HL-60/S4 treated with phorbol 12-myristate 13-acetate at 8.2 ng/mL for 4 days and 3 days (cell line): Measurements from ENCODE around the gene SERPINB8.

Source experiments
- in situ Hi-C: fragments of 300-500 bp; cut with MboI; formaldehyde crosslinking; loops from 2 replicates; pipeline ENCODE4 v1.15.0; 2022; ENCODE audit warnings: low sequenced_read_pairs

The SERPINB8 gene

DNA sequence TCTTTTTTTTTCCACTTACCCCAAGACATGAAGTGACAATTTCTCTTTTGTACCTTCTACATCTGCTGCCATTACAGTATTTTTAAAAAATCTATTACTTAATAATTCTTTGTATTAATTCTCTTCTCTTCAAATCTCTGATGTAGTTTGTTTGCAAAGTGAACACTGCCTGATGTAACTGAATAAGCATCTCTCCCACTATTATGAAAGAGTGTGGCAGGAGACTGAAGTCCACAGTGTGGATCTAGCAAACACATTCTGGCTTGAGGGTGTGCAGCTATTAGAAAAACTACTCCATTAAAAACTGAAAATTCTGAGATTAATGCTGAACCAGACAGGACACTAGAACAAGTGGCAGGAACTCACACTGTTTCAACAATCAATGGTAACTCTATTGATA lies 5.0 kb upstream of the SERPINB8 start:
- in situ Hi-C loops: no loop called here

DNA sequence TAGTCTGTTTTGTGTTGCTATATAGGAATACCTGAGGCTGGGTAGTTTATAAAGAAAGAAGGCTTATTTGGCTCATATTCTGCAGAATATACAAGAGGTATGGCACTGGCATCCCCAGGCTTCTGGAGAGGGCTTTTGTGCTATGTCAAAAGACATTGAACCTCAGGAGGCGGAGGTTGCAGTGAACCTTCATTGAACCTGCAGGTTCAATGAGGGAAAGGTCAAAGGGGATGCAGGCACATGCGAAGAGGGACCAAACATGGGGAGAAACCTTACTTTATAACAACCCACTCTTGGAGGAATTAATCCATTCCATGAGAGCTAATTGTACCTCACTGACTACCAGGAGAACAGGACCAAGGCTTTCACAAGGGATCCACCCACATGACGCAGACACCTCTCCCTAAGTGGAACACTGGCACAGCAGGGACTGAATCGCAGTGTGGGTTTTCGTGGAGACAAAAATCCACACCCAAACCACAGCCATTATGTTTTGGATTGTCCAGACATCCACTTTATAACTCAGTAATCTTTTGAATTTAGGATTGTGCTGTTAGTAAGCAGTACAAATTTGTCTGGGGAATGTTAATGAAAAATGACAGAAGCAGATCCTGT lies 4.1 kb upstream of the SERPINB8 start:
- in situ Hi-C loops: no loop called here

DNA sequence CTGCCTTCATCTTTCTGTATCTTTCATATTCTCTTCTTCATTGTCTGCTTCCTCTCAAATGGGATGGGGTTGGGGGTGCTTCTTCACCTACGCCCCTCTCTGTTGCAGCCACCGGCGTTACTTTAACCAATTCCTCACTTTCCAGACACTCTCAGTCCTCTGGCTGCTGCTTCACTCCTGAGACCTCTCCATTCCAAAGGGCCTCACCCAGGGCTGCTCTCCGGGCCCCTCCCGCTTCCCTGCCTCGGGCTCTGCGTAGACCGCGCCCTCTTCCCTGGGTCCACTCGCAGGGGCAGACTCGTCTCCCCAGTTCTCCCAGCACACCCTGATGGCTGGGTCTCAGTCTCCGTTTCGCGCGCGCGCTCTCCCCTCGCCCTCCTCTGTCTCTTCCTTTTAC lies 926 bp downstream of the SERPINB8 start:
- in situ Hi-C loops: no loop called here

DNA sequence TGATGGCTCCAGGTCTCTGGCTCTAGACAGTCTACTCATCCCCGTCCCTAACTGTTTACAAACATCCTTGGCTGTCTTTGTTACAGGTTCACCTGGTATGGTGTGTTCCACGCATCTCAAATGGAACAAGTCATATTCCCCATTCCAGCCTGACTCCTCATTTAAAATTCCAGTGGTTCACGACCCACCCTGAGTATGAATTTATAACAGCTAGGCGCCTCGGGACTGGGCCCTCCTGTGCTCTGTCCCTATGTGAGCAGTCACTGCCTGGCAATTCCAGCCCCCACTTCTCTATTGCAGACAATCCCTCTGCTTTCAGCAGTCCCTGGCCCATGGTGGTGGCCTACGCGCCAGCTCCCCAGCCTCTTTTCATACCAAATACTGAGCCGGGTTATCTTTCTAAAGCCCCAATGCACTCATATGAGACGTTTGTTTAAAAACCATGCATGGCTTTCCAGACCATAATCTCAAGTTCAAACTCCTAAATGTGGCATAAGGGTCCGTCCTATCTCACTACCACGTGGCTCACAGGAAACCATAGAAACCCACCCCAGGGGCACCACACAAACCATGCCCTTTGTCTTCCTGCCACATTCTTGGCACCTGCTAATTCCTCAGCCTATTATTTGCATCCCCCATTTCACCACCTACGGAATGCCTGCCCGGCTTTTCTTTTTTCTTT lies 1.6 kb downstream of the SERPINB8 start:
- in situ Hi-C loops: no loop called here

DNA sequence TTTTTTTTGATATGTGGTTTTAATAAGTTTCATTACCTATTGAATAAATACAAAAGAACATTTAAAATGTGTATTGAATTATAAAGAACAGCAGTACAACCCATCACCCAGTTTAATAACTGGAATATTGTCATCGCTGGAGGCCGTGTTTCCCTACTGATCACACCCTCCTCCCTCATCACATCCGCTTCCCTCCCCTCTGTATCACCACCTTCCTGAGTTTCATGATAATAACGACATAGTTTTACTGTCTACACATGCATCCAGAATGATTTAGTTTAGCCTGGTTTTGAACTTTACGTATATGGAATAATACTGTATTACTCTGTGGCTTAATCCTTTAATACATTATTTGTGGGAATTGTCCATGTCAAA lies 2.1 kb downstream of the SERPINB8 start:
- in situ Hi-C loops: no loop called here

DNA sequence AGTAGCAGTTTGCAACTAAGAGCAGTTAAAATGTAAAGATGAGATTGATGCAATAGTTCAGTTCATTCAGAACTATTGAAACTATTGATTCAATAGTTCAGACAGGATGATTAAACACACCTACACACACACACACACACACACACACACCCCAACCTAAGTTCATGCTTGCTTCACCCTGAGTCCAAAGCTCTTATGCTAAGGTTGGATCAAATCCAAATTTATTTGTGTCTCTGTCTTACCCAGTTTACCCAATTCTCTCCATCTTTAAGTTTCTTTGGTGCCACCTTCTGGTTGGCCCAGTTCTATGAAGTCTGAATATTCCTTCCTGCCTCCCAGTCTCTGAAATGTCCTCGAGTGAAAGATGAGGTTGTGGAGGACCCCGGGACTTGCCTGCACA lies 5.1 kb downstream of the SERPINB8 start:
- in situ Hi-C loops: no loop called here

DNA sequence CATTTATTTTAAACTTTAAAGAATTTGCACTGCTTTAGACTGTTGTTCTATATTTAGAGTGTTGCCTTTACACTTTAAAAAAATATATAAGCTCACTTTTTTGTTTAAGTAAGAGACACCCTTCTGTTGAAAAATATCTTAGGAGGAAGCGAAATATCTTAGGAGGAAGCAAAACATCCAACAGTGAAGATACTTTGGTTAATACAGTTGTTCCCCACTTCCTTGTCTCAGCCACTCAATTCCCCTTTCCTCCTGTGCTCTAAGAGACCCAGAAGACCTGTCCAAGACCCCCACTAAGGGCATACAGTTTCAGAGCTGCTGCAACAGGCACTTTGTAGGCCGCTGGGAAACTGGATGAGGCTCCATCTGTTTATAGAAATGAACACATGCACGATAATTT lies 5.7 kb downstream of the SERPINB8 start:
- in situ Hi-C loops: no loop called here

DNA sequence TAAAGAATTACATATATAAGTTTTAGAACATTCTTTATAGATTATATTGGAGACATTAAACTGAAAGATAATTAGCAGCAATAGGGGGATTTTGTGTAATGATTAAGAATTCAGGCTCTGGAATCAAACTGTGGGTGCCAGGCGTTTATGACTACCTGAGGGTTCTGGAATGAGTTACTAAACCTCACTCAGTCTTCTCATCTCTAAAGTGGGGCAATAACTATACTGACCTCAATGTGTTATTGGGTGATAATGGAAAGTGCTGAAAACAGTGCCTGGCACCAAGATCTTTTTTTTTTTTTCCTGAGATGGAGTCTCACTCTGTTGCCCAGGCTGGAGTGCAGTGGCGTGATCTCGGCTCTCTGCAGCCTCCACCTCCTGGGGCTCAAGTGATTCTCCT lies 7.2 kb downstream of the SERPINB8 start:
- in situ Hi-C loops: no loop called here

DNA sequence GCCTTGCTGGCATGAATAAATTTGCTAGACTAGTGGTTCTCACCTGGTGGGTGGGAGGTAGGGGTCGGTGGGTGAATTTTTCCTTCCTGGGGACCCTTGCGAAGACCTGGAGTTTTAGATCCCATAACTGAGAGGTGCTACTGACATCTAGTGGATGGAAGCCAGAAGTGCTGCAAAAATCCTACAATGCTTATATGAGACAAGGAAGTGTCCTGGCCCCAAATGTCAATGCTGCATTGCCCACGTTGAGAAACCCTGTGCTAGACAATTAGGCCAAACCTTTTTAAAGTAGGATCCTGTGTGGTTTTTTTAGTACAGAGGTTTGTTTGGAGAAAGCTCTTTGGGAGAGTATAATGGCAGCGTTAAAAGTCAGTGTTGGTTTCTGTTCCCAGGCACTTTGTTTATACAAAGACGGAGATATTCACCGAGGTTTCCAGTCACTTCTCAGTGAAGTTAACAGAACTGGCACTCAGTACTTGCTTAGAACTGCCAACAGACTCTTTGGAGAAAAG lies 9.6 kb downstream of the SERPINB8 start:
- in situ Hi-C loops: no loop called here

DNA sequence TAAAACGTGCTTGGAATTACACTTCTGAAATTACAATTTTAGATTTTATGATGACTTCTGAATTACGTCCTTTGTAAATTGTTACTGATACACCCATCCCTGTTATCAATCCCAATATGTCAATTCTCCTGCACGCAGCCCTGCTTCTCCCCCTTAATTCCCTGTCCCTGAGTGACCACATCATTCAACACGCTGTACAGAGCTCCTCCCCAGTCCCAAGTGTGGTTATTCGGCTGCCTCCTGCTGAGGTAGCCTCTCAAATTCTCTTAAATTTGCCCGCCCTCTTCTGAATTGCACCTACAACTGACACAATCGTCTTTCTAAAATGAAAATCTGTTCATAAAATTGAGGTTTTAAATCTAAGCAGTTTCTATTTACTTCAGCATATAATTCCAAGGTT lies 10.1 kb downstream of the SERPINB8 start:
- in situ Hi-C loops: no loop called here

DNA sequence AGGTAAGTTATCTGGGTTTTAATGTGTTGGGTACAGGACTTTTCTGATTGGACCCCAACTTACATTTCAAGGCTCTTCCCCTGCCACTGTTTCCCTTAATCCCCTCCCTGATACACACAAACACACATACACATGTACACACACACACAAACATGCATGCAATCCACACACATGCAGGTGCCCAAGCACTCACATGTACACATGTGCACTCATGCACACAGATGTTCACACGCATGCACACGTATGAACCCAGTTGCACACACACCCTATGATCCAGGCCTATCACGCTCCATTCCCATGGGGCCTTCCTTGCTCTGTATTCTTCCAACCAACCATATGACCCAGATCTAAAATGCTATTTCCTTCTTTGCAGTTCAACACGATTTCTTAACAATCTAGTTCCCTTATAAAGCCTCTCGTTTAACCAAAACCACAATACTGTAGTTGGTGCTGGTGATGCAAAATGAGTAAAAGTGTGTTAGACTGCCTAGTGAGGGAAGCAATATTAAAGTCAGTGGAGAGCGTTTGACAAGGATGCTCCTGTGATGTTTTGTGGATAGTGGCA lies 11.1 kb downstream of the SERPINB8 start:
- in situ Hi-C loops: no loop called here

DNA sequence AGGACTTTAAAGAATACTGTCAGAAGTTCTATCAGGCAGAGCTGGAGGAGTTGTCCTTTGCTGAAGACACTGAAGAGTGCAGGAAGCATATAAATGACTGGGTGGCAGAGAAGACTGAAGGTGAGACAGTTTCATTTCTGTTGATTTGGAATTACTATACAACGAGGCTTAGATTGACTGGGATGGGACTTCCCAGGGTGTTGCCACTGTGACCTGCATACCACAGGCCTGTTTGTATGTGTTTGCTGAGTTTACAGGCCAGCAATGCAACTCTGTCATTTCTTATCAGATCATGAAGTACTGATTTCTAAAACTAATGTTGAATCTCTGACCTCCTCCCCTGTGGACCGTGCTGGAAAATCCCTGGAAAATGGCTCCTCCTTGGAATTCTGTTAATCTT lies 11.8 kb downstream of the SERPINB8 start:
- in situ Hi-C loops: no loop called here

DNA sequence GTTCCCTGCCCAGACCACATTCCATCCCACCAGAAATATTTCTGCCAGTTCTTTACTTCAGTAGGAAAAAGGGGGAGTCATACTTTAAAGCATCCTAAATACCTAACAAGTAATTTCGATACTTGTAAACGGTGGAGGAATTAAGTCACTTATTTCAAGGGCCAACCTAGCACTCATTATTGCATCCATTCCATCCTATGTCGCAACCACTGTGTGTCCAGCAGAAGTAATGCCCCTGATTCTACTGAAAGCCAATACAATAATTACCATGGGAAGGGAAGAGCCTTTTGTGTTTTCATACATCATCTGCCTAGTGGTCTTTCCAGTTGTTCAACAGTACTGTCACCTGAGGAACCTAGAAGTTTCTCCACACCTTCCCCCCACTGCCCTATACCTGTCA lies 12.5 kb downstream of the SERPINB8 start:
- in situ Hi-C loops: no loop called here

DNA sequence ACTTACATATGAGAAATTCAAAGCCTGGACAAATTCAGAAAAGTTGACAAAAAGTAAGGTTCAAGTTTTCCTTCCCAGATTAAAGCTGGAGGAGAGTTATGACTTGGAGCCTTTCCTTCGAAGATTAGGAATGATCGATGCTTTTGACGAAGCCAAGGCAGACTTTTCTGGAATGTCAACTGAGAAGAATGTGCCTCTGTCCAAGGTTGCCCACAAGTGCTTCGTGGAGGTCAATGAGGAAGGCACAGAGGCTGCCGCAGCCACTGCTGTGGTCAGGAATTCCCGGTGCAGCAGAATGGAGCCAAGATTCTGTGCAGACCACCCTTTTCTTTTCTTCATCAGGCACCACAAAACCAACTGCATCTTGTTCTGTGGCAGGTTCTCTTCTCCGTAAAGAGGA lies 17.0 kb downstream of the SERPINB8 start:
- in situ Hi-C loops: no loop called here

DNA sequence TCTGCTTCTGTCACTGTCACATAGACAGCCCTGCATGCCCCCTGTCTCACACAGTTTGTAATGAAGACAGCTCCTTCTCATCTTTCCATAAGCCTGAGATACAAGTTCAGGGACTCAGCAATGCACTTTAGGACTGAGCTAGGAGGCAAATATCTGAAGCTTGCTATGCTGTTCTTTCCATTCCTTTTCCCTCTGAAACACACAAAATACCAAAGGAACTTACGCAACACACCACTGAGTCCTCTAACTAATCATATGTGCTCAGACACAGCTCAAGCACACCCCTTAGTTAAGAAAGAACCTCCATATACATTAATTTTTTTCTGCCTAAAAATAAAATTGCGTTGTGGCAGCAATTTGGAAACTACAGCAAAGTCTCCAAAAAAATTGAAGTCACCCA lies 17.9 kb downstream of the SERPINB8 start:
- in situ Hi-C loops: no loop called here

DNA sequence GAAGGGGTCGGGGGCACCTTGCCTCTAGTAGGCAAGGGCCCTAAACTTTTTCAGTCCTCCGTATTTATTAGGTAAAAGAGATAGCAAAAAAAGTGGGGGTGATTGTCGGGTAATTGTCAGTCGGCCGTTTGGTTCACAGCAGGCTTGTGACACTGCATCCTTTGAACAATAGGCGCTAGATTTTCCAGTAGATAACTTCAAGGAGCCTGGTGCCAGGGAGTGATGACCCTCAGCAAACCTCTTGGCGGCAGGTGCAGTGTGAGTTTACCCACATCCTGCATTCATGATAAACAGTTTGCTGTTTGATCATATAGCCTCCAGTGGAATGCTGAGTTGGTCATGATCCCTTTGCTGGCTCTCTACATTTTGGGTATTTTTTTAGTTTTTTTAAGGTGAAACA lies 22.9 kb downstream of the SERPINB8 start:
- in situ Hi-C loops: no loop called here

DNA sequence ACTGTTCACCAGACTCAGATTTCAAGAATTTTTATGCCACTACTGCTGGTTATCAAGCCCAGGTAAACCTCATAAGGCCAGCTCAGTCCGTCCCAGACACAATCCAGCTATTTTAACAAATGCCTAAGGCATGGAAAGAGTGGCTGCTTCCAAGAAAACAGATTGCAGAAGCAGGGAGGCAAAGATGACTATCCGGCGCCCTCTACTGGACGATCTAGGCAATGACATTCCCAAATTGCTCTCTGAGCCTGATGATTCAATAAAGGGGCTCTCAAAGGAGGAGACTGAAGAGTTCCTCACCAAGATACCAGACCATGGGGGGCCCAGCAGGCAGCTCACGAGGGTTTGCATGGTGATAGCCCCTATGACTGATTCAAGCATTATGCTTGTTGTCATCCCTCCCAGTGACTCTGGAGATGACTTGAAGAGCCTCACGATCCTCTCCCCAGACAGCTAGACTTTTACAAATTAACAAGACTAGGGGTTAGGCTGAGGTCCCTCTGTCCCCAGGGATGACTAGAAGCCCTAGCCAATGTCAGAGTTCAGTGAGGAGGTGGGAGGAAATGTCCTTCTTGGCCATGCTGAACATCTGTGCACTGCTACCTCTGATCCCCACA lies 25.0 kb downstream of the SERPINB8 start:
- in situ Hi-C loops: no loop called here

DNA sequence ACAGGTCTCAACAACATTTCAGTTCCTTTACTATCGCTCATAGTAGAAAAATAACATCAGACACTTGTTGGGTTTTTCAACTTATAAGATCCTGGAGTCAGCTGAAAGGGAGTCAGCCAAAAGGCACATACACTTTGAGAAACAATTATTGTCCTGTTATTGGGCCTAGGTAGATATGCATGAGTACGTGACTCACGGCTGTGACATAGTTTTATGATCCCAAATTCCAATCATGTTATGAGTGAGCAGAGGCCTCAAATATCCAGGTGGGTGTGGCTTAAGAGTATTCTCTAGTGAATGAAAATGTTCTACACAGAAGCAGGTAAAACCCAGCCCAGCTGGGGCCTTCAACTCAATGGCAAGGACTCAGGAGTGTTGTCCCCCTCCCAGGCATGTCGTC lies 27.2 kb downstream of the SERPINB8 start:
- in situ Hi-C loops: no loop called here

DNA sequence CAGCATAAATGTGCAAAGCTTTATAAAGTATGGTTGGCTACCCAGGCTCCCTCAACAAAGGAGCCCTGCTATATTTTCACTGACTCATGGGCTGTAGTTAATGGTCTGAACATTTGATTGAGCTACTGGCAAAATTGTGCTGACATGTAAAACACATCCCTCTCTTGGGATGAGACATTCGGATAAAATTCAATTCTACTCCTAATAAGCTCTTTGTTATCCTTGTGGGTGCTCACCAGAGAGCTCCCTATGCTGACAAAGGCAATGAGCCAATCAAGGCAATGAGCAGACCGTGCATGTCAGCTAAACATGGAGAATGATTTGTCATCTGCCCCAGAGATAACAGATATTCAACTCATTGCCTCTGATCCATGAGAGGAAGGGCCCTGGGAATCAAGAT lies 27.7 kb downstream of the SERPINB8 start:
- in situ Hi-C loops: no loop called here

DNA sequence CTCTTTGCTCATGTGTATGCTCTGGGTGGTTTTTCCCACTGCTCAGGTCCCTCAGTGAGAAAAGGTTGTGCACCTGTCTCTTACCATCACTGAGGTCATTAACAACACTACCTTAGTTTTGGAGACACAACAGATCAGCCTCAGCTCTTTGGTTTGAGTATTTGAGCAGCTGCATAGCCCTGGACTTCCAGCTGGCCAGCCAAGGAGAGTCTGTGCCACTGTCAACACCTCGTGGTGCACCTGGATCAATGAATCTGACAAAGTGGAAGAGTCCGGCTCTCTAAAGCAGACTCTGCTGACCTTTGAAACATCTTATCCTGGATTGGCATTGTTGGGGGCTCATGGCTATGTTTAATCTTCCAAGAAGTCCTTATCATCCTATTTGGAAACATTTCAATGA lies 30.0 kb downstream of the SERPINB8 start:
- in situ Hi-C loops: no loop called here

DNA sequence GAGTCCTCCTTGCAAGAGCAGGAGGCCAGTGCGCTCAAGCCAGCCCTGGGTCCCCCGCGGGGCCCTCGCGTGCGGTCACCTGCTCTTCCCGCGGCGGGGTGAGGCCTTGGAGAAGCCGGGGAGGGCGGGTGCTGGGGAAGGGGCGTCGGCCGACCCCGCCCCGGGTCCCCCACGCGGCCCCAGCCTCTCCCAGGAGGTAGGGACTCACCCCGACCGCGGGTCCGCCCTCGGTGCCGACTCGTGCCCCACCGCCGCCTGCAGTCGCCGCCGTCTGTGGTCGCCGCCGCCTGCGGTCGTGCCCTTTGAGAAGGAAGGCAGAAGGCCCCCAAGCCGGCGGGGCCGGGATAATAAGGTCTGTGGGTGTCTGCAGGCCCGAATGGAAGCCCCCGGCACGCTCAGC lies 32.7 kb downstream of the SERPINB8 start:
- in situ Hi-C loops: no loop called here

DNA sequence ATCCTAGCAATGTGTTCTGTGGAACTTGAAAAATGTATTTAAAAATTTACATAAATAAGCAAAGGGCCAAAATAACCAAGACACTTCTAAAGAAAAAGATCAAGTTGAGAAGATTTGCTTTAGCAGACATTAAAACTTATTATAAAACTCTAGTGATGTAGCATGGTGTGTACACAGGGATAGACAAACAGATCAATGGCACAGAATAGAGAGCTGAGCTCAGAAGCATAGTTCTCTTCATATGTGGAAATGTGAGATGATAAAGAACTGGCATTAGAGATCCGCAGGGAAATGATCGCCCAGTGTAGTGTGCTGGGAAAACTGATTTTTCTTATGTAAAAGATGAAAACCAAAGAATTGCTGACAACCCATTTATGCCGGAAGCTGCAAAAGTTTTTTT lies 39.4 kb downstream of the SERPINB8 start:
- in situ Hi-C loops: no loop called here
